ENCODE results near the gene MYO15B.

DNA sequence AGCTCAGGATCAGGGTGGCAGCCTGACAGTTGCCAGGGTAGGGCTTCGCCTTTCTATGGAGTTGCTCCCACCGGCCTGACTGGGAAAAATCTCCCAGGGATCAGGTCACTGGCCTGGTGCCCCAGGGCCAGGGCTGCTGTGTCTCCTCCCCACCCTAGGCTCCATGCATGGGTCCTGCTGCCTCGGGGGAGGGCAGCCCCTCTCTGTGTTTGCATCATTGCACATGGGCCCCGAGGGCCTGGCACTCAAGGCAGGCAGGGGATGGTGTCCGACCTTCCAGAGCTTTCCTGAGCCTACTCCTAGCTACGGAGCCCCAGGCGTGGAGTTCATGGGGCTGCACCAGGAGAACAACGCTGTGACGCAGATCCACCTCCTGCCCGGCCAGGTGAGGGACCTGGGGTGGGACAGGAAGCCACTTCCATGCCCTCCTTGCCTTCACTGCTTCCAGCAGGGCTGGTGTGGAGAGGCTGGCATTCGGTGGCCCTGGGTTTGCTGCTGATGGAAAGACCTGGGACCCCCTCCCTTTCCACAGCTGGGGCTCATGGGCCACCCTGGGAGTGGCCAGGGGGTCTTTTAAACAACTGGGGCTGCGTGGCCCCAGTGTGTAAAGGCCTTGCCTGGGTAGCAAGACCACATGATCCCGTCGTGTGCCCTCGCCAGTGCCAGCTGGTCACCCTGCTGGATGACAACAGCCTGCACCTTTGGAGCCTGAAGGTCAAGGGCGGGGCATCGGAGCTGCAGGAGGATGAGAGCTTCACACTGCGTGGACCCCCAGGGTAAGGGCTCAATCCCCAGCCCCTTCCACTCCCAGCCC is 29.5 kb upstream of the MYO15B start:
- TF ChIP-seq, protein P1, sequence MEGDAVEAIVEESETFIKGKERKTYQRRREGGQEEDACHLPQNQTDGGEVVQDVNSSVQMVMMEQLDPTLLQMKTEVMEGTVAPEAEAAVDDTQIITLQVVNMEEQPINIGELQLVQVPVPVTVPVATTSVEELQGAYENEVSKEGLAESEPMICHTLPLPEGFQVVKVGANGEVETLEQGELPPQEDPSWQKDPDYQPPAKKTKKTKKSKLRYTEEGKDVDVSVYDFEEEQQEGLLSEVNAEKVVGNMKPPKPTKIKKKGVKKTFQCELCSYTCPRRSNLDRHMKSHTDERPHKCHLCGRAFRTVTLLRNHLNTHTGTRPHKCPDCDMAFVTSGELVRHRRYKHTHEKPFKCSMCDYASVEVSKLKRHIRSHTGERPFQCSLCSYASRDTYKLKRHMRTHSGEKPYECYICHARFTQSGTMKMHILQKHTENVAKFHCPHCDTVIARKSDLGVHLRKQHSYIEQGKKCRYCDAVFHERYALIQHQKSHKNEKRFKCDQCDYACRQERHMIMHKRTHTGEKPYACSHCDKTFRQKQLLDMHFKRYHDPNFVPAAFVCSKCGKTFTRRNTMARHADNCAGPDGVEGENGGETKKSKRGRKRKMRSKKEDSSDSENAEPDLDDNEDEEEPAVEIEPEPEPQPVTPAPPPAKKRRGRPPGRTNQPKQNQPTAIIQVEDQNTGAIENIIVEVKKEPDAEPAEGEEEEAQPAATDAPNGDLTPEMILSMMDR (conservative IDR thresholded peaks at IDR 0.05; ENCODE audit: low read length): no peak
- TF ChIP-seq EZH2phosphoT487 (IDR thresholded peaks at IDR 0.05; ENCODE audit: borderline replicate concordance): no peak
